Left renal cortex interstitium (tissue), 4 donors: Measurements from ENCODE around the gene CXCR2. TPM values are rescaled to one million over a fixed set of nuclear protein-coding genes. Genes with fewer than 3 reads are reported as not detected.
"Not testable (repeated sequence)": the region's sequence is repeated elsewhere in the genome, so short reads cannot be mapped to it uniquely, and the experiment has no call there.

Source experiments
- DNase-seq, 4 donors: peaks; one replicate each; pipeline ENCODE4 v3.0.0-alpha.2; 2013; ENCODE audit warnings: low read depth in 4 of 4, low spot score in 2 of 4, missing footprints in 1 of 4
- polyA plus RNA-seq, 4 donors: library from polyadenylated mRNA; unstranded; fragments of 120-200 nt; gene quantifications; one replicate each; pipeline ENCODE4 v1.2.1, GENCODE V29; 2013; ENCODE audit not compliant: insufficient read length in 4 of 4

The CXCR2 gene
- polyA plus RNA-seq = under 1 TPM; 0.06 to 0.46 (median 0.31) TPM

DNA sequence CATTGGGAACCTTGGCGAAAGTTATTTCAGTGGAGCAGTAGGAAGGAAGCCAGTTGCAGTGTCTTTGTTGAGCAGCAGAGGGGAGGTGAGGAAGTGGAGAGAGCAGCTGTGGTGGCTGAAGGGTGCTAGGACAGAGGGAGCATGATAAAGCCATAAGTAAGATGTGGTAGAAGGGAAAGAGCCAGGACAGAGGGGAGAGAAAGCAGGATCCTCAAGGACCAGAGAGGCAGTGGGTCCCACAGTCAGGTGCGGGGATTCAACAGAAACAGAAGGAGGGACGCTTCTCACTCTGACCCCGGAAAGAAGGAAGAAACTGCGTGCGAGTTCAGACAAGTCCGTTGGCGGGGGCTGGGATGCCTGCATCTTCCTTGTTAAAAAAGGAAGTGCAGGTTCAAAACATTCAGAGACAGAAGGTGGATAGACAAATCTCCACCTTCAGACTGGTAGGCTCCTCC, at the start of gene CXCR2:
TSS of gene CXCR2 (plus strand) at position 403 of the 455 bp plus-strand sequence. CDS start 8,774 bp downstream, outside the sequence.
- no peak for DNase-seq

GRCh38 chr2:218077464-218078216, 48.2 kb upstream of the CXCR2 start:
- no peak for DNase-seq

- DNase-seq = no peak
Observed at GRCh38 chr2:218079943-218080913, 45.6 kb upstream of the CXCR2 start.

- DNase-seq = no peak
Observed at GRCh38 chr2:218081063-218081462, 44.8 kb upstream of the CXCR2 start.

GRCh38 chr2:218081695-218082094, 44.1 kb upstream of the CXCR2 start:
- no peak for DNase-seq

DNA sequence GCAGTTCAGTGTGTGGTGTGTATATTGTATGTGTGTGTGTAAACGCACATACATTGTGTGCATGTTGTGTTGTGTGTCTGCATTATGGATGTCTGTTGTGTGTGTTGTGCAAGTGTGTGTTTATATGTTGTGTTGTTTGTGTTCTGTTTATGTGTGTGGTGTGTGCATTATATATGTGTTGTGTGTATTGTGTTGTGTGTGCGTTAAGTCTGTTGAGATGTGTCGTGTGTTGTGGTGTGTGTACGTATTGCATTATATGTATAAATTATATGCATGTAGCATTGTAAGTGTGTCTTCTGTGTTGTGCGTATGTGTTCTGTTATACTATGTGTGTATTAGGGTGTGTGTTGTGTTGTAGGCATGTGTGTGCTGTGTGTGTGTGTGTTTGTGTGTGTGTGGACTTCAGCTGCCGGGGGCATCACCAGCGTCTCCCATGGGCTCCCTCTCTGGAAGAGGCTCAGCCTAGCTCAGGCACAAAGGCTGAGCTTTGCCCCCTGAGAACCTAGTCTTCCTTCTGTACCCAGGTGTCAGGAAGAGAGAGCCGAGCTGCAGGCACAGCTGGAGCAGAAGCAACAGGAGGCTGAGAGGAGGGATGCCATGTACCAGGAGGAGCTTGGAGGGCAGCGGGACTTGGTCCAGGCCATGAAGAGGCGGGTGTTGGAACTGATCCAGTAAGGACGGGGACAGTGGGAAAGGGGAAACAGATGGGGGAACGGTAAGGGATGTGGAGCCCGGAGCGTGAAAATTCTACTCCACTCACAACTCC, 43.1 kb upstream of the CXCR2 start:
- no peak for DNase-seq

DNA sequence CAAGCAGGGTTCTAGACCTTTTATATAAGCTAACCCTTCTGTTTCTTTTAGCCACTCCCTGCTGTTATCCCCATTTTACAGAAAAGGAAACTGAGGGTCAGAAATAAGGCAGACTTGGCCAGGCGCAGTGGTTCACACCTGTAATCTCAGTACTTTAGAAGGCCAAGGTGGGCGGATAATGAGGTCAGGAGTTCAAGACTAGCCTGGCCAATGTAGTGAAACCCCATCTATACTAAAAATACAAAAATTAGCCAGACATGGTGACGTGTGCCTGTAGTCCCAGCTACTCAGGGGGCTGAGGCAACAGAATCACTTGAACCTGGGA, 42.5 kb upstream of the CXCR2 start:
- no peak for DNase-seq

GRCh38 chr2:218086478-218086877, 39.4 kb upstream of the CXCR2 start:
- no peak for DNase-seq

DNA sequence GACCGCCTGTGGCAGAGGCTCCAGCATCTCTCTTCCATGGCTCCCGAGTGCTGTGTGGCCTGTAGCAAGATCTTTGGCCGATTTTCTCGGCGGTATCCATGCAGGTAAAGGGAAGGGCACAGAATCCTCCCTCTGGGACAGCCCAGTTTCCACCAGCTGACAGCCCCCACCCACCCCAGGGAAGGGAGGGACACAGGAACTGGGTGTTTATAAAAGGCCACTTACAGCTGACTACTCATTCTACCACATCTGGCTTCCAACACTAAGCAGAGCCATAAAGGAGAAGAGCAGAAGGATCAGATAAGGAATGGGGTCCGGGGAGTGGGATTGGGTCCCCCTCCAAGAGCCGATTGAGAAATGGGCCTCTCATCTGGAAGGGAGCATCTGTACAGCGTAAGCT, 36.6 kb upstream of the CXCR2 start:
- DNase-seq = no peak

- DNase-seq = no peak
Observed at GRCh38 chr2:218091746-218092145, 34.1 kb upstream of the CXCR2 start.

DNA sequence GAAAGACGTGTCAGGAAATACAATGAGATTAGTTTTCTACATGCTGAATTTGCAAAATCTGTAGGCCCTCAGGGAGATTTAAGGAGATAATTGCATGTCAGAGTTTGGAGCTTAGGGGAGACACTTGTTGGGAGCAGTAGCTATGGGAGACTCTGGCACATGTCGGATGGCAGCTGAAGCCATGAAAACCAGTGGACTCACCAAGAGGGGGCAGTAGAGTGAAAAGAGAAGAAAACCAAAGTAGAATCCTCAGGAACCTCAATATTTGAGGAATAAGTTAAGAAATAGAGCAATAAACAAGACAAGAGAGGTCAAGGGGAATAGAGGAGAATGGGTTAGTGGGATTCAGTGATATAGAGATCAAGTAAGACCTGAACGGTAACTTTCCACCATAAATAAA, 31.9 kb upstream of the CXCR2 start:
- no peak for DNase-seq

DNA sequence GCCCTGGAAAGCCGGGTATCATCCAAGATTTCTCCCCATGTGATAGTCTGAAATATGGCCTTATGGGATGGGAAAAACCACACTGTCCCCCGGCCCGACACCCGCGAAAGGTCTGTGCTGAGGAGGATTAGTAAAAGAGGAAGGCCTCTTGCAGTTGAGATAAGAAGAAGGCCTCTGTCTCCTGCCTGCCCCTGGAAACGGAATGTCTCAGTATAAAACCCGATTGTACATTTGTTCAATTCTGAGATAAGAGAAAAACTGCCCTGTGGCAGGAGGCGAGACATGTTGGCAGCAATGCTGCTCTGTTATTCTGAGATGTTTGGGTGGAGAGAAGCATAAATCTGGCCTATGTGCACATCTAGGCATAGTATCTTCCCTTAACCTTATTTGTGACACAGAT, 30.0 kb upstream of the CXCR2 start:
- DNase-seq = no peak

GRCh38 chr2:218097975-218098374, 27.9 kb upstream of the CXCR2 start:
- no peak for DNase-seq

- not testable (repeated sequence) for DNase-seq
Observed at GRCh38 chr2:218108834-218109233, 17.0 kb upstream of the CXCR2 start.

GRCh38 chr2:218121789-218122188, 4.0 kb upstream of the CXCR2 start:
- DNase-seq = not testable (repeated sequence)

- not testable (repeated sequence) for DNase-seq
Observed at GRCh38 chr2:218122286-218122685, 3.5 kb upstream of the CXCR2 start.

GRCh38 chr2:218123986-218124385, 1.8 kb upstream of the CXCR2 start:
- DNase-seq = no peak

DNA sequence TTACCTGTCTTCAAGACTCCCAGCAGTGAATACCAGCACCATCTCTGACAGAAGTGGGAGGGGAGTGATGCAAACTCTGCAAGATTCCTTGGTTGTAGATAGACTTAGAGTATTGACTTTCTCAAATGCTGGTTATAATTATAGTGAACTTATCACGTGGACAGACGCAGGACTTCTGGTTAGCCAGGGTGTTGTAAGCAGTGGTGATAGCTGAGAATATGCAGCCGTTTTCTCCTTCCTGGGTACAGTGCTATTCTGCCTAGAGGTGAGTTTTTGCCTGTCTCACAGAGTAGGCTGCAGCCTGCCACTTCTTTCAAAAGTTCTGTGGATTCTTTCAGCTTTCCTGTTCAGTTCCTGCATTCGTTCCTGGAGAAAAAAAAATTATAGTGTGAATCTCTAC, 733 bp upstream of the CXCR2 start:
- DNase-seq = no peak

DNA sequence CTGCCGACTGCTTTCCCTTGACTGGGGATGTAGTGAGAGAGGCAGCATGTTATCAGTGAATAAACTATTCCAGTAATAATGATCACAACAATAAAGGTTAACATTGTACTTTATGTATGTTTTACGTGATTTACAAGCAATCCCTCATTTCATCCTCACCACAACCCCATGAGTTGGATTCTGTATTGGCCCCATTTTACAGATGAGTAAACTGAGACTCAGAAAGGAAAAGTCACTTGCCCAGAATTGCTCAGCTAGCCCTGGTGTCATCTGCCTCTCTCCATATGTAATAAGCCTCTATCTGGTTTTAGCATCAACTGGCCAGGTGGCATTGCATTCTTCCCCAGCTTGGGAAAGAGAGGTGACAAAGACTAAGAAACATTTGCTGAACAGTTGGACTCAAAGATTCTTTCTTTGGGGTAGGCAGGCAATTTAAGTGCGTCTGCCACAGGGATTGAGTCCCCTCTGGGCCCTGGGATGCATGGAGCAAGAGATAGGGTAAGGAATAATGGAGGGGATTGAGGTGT, 2.2 kb downstream of the CXCR2 start:
- DNase-seq = no peak

- DNase-seq = no peak
Observed at GRCh38 chr2:218128781-218129457, 3.1 kb downstream of the CXCR2 start.
